Activated CD8-positive, alpha-beta T cell treated with anti-CD3 and anti-CD28 coated beads for 36 hours (primary cell): ENCODE results near the gene KLC3. TPM values are rescaled to one million over a fixed set of nuclear protein-coding genes. Genes with fewer than 3 reads are reported as not detected.
A peak's percentile ranks its signal among the peaks of the same experiment; 100 is the strongest.

Experiments
- ATAC-seq: fragments of 200-7000 bp; cut with Tn5 transposase; one replicate; pipeline ENCODE4 v1.10.0; 2021; ENCODE audit warnings: mild to moderate bottlenecking, moderate library complexity
- CTCF ChIA-PET: fragments of 350-600 bp; sonication (Branson Sonifier 250); formaldehyde crosslinking; loops from one replicate; lab custom pipeline; 2021; ENCODE audit warnings: antibody characterized with exemption; lab: Charles Lee
- POLR2A ChIA-PET: fragments of 350-600 bp; sonication (Branson Sonifier 250); formaldehyde crosslinking; loops from one replicate; lab custom pipeline; 2021; ENCODE audit warnings: antibody characterized with exemption; lab: Charles Lee
- DNase-seq: peaks from one replicate; pipeline ENCODE4 v3.0.0-alpha.2; 2020
- H3K27ac Mint-ChIP-seq: one replicate; pipeline ENCODE4 v1.8.0; 2021; ENCODE audit warnings: mild to moderate bottlenecking, mixed read lengths
- H3K27me3 Mint-ChIP-seq: one replicate; pipeline ENCODE4 v1.8.0; 2021; ENCODE audit warnings: mixed read lengths
- H3K36me3 Mint-ChIP-seq: one replicate; pipeline ENCODE4 v1.8.0; 2021; ENCODE audit warnings: low read depth, mixed read lengths
- H3K4me1 Mint-ChIP-seq: one replicate; pipeline ENCODE4 v1.8.0; 2021; ENCODE audit warnings: low read depth, mixed read lengths
- H3K4me3 Mint-ChIP-seq: one replicate; pipeline ENCODE4 v1.8.0; 2021; ENCODE audit warnings: mild to moderate bottlenecking, moderate library complexity, mixed read lengths
- H3K9me3 Mint-ChIP-seq: one replicate; pipeline ENCODE4 v1.8.0; 2021; ENCODE audit warnings: mixed read lengths
- CTCF ChIP-seq: fragments of 200-600 bp; IDR thresholded peaks from one replicate; pipeline ENCODE4 v1.8.0; 2022; ENCODE audit warnings: antibody characterized with exemption, mild to moderate bottlenecking
- intact Hi-C: fragments of 100-400 bp; cut with micrococcal nuclease; formaldehyde crosslinking; loops from one replicate; pipeline ENCODE4 v1.10.0; 2022
- total RNA-seq, 2 experiments: library from RNA; stranded (reverse); gene quantifications; one replicate each; pipeline ENCODE4 v1.2.3, GENCODE V29; 2021

KLC3 gene
- total RNA-seq, 2 experiments from 2014 or later: not detected

DNA sequence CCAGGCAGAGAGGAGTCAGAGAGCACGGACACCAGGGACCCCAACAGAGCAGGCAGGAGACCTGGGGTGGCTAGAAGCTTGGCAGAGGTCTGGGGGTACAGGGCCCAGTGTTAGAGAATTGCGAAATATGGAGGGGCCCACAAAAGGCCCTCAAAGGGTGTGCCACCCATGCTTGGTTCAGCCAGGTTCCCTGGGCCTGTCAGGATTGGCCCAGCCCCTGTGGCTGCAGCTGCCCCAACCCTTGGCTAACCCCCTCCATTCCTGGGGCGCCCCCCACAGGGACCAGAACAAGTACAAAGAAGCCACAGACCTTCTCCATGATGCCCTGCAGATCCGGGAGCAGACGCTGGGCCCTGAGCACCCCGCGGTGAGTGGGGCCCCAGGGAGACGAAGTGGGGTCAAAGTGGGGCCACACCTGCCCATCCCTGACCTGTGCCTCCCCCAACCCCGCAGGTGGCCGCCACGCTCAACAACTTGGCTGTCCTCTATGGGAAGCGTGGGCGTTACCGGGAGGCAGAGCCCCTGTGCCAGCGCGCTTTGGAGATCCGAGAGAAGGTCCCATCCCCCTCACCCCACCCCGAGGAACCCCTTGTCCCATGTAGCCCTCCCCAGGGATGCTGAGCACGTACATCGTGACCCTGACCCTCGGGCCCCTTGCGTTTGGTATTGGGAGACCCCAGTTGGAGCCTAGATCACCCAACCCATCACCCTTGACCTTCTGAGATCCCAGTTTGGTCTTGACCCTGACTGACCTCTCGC is 8.0 kb downstream of the KLC3 start:
- ATAC-seq: peak; percentile 20
- Mint-ChIP-seq H3K27ac (no peak overlapping the region), H3K27me3 (peaks cover 15% of the 10 kb centered on the region), H3K36me3 (peaks cover 4% of the 10 kb centered on the region), H3K4me3 (no peak overlapping the region), H3K9me3 (no peaks in the 10 kb centered on the region), H3K4me1 (no peaks in the 10 kb centered on the region)
- no peak for DNase-seq
- intact Hi-C loops: no loop called here
- no peak for TF ChIP-seq CTCF
- POLR2A ChIA-PET: interaction anchor here (0.6 kb wide), 1 partner anchor 197 kb away, joined by 3 read pairs; no protein-coding TSS in a partner anchor
- CTCF ChIA-PET: interaction anchor here (1.7 kb wide), 1 partner anchor 9 kb away, joined by 5 read pairs; no protein-coding TSS in a partner anchor

GRCh38 chr19:45349126-45349415 is 8.5 kb downstream of the KLC3 start:
- ATAC-seq (no peak), DNase-seq (no peak)
- H3K27ac Mint-ChIP-seq: no peak overlapping the region
- peaks cover 14% of the 10 kb centered on the region for H3K27me3 Mint-ChIP-seq
- intact Hi-C loops: no loop called here
- peaks cover 5% of the 10 kb centered on the region for H3K36me3 Mint-ChIP-seq
- no peaks in the 10 kb centered on the region for H3K9me3 Mint-ChIP-seq
- POLR2A ChIA-PET: interaction anchor here (0.6 kb wide), 1 partner anchor 197 kb away, joined by 3 read pairs; no protein-coding TSS in a partner anchor
- CTCF ChIA-PET: interaction anchor here (1.7 kb wide), 1 partner anchor 10 kb away, joined by 5 read pairs; no protein-coding TSS in a partner anchor
- no peak for TF ChIP-seq CTCF
- H3K4me1 Mint-ChIP-seq: no peaks in the 10 kb centered on the region
- no peak overlapping the region for H3K4me3 Mint-ChIP-seq

DNA sequence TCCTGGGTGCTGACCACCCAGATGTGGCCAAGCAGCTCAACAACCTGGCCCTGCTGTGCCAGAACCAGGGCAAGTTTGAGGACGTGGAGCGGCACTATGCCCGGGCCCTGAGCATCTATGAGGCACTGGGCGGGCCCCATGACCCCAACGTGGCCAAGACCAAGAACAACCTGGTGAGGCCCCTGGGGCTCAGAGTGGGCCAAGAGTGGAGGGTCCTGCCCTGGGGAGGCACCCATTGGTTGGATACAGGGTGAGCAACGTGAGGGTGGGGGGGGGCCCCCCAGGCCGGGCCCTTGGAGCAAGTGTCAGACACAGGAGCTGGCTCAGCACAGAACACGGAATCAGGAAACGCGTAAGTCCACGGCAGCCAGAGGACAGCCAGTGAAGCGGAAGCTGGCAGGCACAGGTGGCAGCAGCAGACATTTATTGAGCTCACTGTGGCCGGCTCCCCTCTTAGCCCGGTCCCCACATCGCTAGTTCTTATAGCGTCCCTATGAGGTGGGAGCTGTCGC is 8.9 kb downstream of the KLC3 start:
- ChIA-PET POLR2A (interaction anchor here (0.6 kb wide), 1 partner anchor 198 kb away, joined by 3 read pairs; no protein-coding TSS in a partner anchor), CTCF (interaction anchor here (1.7 kb wide), 1 partner anchor 10 kb away, joined by 5 read pairs; no protein-coding TSS in a partner anchor)
- intact Hi-C loops: no loop called here
- Mint-ChIP-seq H3K36me3 (peaks cover 5% of the 10 kb centered on the region), H3K27me3 (peaks cover 12% of the 10 kb centered on the region), H3K27ac (no peak overlapping the region), H3K9me3 (no peaks in the 10 kb centered on the region), H3K4me3 (no peak overlapping the region), H3K4me1 (no peaks in the 10 kb centered on the region)
- DNase-seq: no peak
- ATAC-seq: no peak
- TF ChIP-seq CTCF: no peak

- H3K9me3 Mint-ChIP-seq: no peaks in the 10 kb centered on the region
- no peak for TF ChIP-seq CTCF
- ATAC-seq (no peak), DNase-seq (no peak)
- POLR2A ChIA-PET: no interaction called here
- peaks cover 9% of the 10 kb centered on the region for H3K27me3 Mint-ChIP-seq
- CTCF ChIA-PET: interaction anchor here (0.9 to 1.7 kb wide), 2 partner anchors 11 to 45 kb away, joined by 3 to 5 read pairs; no protein-coding TSS in a partner anchor
- H3K27ac Mint-ChIP-seq: no peak overlapping the region
- H3K36me3 Mint-ChIP-seq: peaks cover 9% of the 10 kb centered on the region
- H3K4me1 Mint-ChIP-seq: no peaks in the 10 kb centered on the region
- intact Hi-C loops: no loop called here
- H3K4me3 Mint-ChIP-seq: no peak overlapping the region
Observed at GRCh38 chr19:45350477-45351058, 10.0 kb downstream of the KLC3 start.
